RPMI8226 (cell line): Measurements from ENCODE around the gene PHPT1.
"Not testable (repeated sequence)": the region's sequence is repeated elsewhere in the genome, so short reads cannot be mapped to it uniquely, and the experiment has no call there.

Experiments used
- DNase-seq: peaks from one replicate; pipeline ENCODE4 v3.0.0-alpha.2; 2015

PHPT1 gene

DNA sequence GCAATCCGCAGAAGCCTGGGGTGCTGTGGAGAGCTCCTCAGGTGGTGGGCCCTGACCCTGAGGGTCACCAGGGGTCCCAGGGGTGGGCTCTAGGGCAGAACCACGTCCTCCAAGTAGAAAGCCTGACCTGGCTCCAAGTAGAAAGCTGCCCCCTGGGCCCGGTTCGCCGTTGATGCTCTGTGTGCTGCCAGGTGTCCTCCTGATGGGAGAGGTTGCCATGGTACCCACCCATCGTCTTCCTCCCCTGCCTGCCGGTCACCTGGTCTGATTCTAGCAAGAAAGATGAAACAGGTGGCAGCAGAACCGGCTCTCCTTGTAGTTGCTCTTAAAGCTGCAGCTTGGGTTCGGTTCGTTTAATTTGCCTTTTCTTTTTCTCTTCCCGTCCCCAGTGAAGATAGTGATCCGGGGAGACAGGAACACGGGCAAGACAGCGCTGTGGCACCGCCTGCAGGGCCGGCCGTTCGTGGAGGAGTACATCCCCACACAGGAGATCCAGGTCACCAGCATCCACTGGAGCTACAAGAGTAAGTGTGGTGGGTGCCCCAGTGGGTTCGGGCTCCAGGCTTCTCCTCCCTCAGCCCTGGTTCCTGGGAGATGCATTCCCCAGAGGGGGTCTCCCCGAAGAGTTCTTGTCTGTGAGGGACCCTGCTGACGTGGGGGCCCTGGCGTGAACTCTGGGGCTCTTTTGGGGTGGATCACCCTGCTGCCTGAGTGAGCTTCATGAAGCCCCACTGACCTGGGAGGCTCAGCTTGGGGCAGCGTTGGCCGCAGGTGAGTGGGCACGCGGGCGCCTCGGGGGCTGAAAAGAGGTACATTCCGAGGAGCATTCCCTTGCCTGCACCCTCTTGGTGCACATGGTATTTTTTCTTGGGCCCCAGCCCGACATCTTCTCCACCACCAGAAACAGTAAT lies 25.8 kb upstream of the PHPT1 start:
- no peak for DNase-seq

DNA sequence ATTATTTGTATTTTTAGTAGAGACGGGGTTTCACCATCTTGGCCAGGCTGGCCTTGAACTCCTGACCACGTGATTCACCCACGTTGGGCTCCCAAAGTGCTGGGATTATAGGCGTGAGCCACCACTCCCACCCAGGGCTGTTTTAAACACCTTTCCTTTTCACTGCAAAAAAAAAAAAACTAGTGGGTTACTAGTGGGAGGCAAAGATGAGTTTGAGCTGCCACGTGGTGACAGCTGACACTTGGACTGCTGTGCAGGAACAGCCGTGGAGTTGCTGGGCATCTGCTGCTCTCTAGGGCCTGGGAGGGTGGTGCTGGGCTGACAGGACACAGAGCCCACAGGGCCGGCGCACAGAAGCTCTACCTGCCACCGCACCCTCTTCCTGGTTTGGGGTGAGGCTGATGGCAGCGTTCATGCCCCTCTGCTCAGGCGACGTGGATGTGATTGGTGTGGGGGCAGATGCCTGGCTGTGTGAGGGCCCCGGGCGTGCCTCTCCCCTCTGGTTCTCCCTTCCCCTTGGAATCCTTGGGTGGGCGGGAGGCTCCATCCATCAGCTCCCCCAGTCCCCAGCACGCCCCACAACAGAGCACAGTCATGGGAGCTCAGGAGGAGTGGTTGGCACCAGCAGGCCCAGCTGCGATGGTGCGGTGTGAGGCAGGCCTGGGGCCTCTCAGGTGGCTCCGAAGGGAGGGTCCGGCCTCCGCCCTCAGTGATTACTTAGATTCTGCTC lies 24.5 kb upstream of the PHPT1 start:
- no peak for DNase-seq

GRCh38 chr9:136825295-136826187 lies 23.7 kb upstream of the PHPT1 start:
- DNase-seq = no peak

DNA sequence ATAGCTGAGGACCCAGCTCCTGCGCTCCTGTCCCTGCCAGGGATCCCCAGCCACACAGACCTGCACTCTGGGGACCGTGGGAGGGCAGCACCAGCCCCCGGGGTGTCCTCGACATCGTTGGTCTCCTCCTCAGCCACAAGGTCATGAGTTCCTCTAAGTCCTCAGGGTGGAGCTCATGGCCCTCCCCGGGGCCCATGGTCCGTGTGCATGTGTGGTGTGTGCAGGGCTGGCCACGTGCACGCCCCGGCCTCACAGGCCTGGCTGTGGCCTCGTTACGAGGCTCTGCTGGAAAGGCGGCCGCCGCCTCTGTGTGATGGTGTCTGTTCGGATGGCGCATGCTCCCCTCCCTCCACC lies 23.0 kb upstream of the PHPT1 start:
- DNase-seq = no peak

- no peak for DNase-seq
These were observed 22.3 kb upstream of the PHPT1 start for GRCh38 chr9:136826703-136827582.

GRCh38 chr9:136827794-136828473 lies 21.3 kb upstream of the PHPT1 start:
- no peak for DNase-seq

- DNase-seq = no peak
These were observed 20.6 kb upstream of the PHPT1 start for GRCh38 chr9:136828474-136829140.

DNA sequence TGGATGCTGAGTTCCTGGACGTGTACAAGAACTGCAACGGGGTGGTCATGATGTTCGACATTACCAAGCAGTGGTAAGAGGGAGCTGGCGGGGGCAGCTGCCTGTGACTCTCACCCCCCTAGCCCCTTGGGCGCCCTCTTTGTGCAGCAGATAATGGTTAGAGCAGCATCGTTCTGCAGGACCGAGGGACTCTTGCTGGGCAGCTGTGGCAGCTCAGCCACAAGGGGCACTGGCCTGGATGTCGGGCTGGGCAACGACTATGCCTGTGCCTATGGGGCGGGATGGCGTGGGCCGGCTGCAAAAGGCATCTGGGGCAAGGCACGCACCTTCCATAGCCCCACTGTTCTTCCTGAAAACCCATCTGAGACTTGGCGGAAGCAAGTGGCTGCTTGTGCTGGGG lies 19.8 kb upstream of the PHPT1 start:
- DNase-seq = no peak

GRCh38 chr9:136829981-136830885 lies 19.0 kb upstream of the PHPT1 start:
- DNase-seq = no peak

DNA sequence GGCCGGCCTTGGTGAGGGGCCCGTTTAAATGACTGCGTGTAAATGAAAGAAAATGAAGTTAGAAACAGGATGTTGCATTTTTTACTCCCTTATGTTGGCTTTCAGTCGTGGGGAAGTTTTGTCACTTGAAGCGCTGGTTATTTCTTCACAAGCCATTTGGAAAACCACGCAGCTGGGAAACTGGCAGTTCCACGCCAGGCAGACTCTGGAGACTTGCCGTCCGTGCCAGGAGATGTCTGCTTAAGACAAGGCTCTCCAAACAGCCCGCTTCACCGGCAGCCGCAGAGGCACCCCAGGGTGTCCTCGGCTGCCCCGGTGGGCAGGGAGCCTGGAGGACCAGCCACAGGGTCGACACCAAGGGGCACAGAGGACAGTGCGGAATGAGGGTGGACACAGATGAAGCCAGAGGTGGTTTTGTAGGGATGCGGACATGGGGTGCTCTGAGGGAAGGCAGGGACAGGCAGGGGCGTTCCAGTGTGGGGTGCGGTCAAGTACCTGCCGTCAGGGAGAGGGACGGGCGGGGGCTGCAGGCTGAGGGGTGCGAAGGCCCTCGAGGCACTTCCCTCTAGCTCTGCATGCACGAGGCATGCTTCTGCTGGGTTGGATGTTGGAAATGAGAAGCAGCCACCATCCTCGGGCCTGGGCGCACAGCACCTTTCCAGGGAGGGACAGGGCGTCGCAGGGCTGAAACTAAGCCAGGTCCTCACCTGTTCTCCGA lies 18.0 kb upstream of the PHPT1 start:
- DNase-seq = no peak

GRCh38 chr9:136831720-136832104 lies 17.5 kb upstream of the PHPT1 start:
- no peak for DNase-seq

DNA sequence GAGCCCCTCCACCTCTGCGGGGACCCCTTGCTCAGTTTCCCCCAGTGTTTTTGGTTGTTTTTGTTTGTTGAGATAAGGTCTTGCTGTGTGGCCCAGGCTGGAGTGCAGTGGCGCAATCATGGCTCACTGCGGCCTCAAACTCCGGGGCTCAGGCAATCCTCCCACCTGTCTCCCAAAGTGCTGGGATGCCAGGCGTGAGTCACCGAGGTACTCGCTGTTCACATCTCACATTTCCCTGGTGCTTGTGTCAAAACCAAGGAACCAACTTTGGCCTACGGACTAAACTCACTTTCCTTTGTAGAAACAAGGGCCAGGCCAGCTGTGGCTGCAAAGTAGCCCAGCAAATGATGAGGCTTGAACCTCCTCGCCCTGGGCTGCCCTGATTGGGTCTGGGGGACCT lies 16.6 kb upstream of the PHPT1 start:
- DNase-seq = no peak

DNA sequence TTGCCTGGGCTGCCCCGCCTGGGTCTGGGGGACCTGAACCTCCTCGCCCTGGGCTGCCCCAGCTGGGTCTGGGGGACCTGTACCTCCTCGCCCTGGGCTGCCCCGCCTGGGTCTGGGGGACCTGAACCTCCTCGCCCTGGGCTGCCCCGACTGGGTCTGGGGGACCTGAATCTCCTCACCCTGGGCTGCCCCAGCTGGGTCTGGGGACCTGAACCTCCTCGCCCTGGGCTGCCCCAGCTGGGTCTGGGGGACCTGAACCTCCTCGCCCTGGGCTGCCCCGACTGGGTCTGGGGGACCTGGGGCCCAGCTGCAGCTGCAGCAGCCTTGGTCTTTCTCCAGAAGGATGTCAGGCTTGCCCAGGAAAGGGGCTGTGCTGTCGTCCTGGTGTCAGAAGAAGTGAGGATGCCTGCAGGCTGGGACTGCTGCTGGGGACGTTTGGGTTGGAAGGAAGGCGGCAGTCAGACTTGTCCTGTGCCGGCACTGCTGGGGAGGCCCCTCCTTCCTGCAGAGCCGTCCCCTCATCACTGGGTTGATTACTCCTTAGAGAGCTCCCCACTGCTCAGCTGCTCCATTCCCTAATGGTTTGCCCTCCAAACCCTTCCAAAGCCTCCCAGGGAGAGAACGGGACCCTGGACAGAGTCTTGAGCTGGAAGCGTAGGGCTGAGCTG lies 15.7 kb upstream of the PHPT1 start:
- DNase-seq = not testable (repeated sequence)

DNA sequence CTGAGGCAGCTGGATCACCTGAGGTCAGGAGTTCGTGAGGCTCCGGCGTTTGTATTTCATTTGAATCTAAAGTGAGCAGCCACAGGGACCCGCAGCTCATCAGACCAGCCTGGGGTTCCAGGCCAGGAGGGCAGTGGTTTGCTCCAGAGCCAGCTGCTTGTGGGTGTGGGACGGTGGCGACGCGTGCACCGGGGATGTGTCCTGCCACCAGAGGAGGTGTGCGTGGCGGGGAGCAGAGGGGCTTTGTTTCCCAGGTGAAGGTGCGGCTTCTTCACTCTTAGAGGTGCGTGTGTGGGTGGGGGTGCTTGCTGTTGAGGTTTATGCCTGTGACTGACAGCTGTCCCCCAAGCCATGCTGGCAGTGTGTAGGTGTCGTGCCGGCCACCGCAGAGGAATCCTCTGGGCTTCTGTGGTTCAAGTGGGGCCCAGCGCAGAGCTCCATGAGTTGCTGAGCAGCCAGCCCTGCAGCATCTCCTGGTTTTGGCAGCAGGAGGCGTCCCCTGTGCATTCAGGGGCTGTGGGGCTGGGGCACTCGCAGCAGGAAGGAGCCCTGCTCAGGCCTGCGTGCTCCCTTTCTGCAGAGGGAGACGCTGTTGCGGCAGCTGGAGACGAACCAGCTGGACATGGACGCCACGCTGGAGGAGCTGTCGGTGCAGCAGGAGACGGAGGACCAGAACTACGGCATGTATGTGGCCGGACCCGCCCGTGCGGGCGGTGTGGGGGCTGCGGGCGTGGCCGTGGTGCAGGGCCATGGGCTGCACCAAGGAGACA lies 13.9 kb upstream of the PHPT1 start:
- DNase-seq = no peak

DNA sequence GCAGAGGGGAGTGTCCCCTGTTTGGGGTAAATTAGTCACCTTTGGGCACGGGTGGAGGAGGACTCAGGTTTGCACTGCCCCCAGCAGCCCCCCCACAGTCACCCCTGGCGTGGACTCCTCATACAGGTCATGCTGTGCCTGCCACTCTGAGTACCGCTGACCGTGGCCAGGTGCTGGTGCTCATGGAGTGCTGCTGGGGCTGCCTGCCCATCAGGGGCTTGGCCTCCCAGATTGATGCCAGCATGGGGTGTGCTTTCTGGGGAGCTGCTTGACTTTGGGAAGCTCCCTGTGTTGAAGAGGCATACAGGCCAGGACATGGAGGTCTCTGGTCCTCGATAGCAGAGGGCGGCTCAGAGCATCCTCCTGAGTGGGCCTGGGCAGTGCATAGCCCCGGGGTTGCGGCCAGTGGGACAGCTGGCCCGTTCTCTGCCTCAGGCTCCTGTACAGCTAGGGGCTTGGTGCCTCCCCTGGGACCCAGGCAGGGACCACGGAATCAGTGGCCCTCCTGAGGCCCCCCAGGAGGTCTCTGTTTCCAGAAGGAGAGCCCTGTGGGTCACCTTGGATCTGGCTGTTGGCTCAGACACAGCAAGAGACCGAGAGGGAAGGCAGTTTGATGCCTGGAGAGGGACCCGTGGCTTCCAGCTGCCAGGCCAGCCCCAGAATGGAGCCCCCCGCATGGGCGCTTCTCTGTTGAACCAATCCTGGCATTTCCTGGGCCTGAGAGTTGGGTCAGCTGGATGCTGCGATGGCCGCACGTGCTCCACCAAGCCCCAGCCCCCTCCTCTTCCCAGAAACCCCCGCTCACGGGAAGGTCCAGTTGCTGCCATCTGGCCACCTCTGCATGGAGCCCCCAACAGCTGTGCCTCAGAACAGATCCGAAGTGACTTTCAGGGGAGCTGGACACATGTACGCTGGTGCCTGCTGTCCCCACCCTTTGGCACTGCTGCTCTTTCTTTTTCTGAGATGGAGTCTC lies 13.0 kb upstream of the PHPT1 start:
- no peak for DNase-seq

DNA sequence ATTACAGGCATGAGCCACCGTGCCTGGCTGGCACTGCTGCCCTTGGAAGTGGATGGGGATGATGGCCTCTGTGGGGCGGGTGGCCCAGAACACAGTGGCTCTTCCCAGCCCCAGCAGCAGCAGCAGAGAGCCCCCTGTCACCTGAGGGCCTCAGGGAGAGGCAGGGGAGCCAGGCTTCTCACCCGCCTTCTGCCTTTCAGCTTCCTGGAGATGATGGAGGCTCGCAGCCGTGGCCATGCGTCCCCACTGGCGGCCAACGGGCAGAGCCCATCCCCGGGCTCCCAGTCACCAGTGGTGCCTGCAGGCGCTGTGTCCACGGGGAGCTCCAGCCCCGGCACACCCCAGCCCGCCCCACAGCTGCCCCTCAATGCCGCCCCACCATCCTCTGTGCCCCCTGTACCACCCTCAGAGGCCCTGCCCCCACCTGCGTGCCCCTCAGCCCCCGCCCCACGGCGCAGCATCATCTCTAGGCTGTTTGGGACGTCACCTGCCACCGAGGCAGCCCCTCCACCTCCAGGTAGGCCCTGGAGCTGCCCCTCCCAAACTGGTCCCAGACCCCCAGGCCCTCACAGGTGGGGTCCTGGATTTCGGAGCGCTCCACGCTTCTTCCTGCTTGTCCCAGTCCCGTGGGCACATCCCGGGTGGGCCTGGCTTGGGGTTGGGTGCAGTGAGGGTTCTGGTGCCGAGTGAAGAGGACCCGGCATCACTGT lies 11.9 kb upstream of the PHPT1 start:
- DNase-seq = no peak
